K562 (cell line): ENCODE data around the gene SYT8. TPM values are rescaled to one million over a fixed set of nuclear protein-coding genes. Genes with fewer than 3 reads are reported as not detected.

Experiments
- ATAC-seq: fragments of 200-7000 bp; cut with Tn5 transposase; 3 replicates; pipeline ENCODE4 v1.9.1; 2020; ENCODE audit warnings: moderate library complexity
- BruUV-seq: library from RNA; stranded (reverse); fragments of 400-500 nt; replicated peaks from 2 replicates; lab custom pipeline; 2021; lab: Mats Ljungman, UMichigan
- CTCF ChIA-PET: fragments of 300-600 bp; formaldehyde crosslinking; extraction: SDS; loops from one replicate; lab custom pipeline; 2021; ENCODE audit warnings: low intra/inter-chr PET ratio; lab: Yijun Ruan, JAX
- POLR2A ChIA-PET: fragments of 300-600, 350-650 bp; sonication (Branson Sonifier 250); formaldehyde crosslinking; extraction: SDS; loops from one replicate; lab custom pipeline; 2021; ENCODE audit warnings: antibody characterized with exemption, inconsistent platforms; lab: Yijun Ruan, JAX
- DNase-seq, 4 experiments: peaks; one replicate each; pipeline versions ENCODE4 v3.0.0 to v3.0.0-alpha.2; 2011 to 2018; ENCODE audit warnings: low spot score in 3 of 4, mixed read lengths in 3 of 4; ENCODE audit errors: extremely low read depth in 1 of 4
- FAIRE-seq: peaks from 2 replicates; lab custom pipeline; 2011; peaks lifted over from hg19 to GRCh38; lab: Jason Lieb, UNC
- H2AFZ ChIP-seq: 2 replicates; pipeline ENCODE4 v1.6.0; 2011; ENCODE audit warnings: low read depth, low read length, control low read depth, inconsistent platforms
- H3K27ac ChIP-seq: fragments of 200-600 bp; 3 replicates; pipeline ENCODE4 v1.8.0; 2011; ENCODE audit warnings: low read depth, mild to moderate bottlenecking, control low read depth, inconsistent platforms, low read length, moderate library complexity, mixed read lengths; ENCODE audit errors: extremely low read depth
- H3K27me3 ChIP-seq, 2 experiments: fragments of 300-600 bp in 1 of 2; 2 replicates in 1 of 2; 3 replicates in 1 of 2; pipeline versions ENCODE4 v1.6.0 to v1.8.0; 2011; ENCODE audit warnings: inconsistent platforms in 2 of 2, low read length in 2 of 2, mild to moderate bottlenecking in 1 of 2, mixed read lengths in 1 of 2, moderate library complexity in 1 of 2; ENCODE audit not compliant: control insufficient read depth in 2 of 2, insufficient read depth in 2 of 2
- H3K36me3 ChIP-seq: fragments of 300-600 bp; 3 replicates; pipeline ENCODE4 v1.8.0; 2011; ENCODE audit warnings: mild to moderate bottlenecking, low read length, inconsistent platforms; ENCODE audit not compliant: control insufficient read depth, insufficient read depth
- H3K4me1 ChIP-seq, 2 experiments: fragments of 200-600 bp in 1 of 2; replicated peaks in 1 of 2; 2 replicates in 1 of 2; 3 replicates in 1 of 2; pipeline versions ENCODE4 v1.5.1 to v1.8.0; 2011; ENCODE audit warnings: inconsistent platforms in 2 of 2, low read length in 2 of 2, mild to moderate bottlenecking in 1 of 2, mixed read lengths in 1 of 2, moderate library complexity in 1 of 2; ENCODE audit not compliant: control insufficient read depth in 2 of 2, insufficient read depth in 2 of 2
- H3K4me2 ChIP-seq: 2 replicates; pipeline ENCODE4 v1.6.1; 2011; ENCODE audit warnings: low read length, control low read depth, inconsistent platforms, mixed read lengths; ENCODE audit not compliant: insufficient read depth
- H3K4me3 ChIP-seq: fragments of 200-600 bp; sonication (generic), shearing (Covaris generic); 2 replicates; pipeline ENCODE4 v1.5.1; 2016; ENCODE audit warnings: control low read depth, inconsistent platforms
- H3K79me2 ChIP-seq: fragments of 200-600 bp; 3 replicates; pipeline ENCODE4 v1.8.0; 2011; ENCODE audit warnings: low read length, inconsistent platforms; ENCODE audit not compliant: control insufficient read depth, insufficient read depth
- H3K9ac ChIP-seq, 2 experiments: 2 replicates each; pipeline versions ENCODE4 v1.6.0 to v1.6.1; 2011; ENCODE audit warnings: low read depth in 2 of 2, low read length in 2 of 2, control low read depth in 1 of 2, inconsistent platforms in 1 of 2, mild to moderate bottlenecking in 1 of 2, mixed read lengths in 1 of 2; ENCODE audit not compliant: insufficient read depth in 1 of 2
- H3K9me1 ChIP-seq: one replicate; pipeline ENCODE4 v1.6.0; 2011; ENCODE audit warnings: inconsistent platforms, mild to moderate bottlenecking, low read length, moderate library complexity; ENCODE audit not compliant: control insufficient read depth, insufficient read depth
- H3K9me3 ChIP-seq: replicated peaks from 2 replicates; pipeline ENCODE4 v1.5.1; 2011; ENCODE audit warnings: low read depth, low read length, inconsistent platforms; ENCODE audit not compliant: control insufficient read depth, insufficient read depth
- H4K20me1 ChIP-seq: replicated peaks from 2 replicates; pipeline ENCODE4 v1.6.1; 2011; ENCODE audit warnings: low read length, inconsistent platforms, mixed read lengths; ENCODE audit not compliant: control insufficient read depth, insufficient read depth
- CREM ChIP-seq: IDR thresholded peaks from 2 replicates; pipeline ENCODE4 v1.6.1; 2014; ENCODE audit warnings: antibody characterized with exemption, low read depth
- MTA1 ChIP-seq: fragments of 450-650 bp; IDR thresholded peaks from 2 replicates; pipeline ENCODE4 v1.6.1; 2017; ENCODE audit warnings: borderline replicate concordance
- RAD21 ChIP-seq, 2 experiments: fragments of 250-450 bp in 1 of 2; fragments of 450-650 bp in 1 of 2; sonication (Bioruptor Pico) in 1 of 2; formaldehyde crosslinking in 1 of 2; IDR thresholded peaks in 1 of 2; conservative IDR thresholded peaks in 1 of 2; 2 replicates each; pipeline versions ENCODE4 v1.4.0 to v1.8.0; 2020 to 2022; ENCODE audit warnings: mild to moderate bottlenecking in 2 of 2, moderate library complexity in 1 of 2
- REST ChIP-seq, 2 experiments: fragments of 450-650 bp; formaldehyde crosslinking in 1 of 2; IDR thresholded peaks; 2 replicates each; pipeline versions ENCODE4 v1.4.0 to v1.6.1; 2014 to 2020; ENCODE audit warnings: mild to moderate bottlenecking in 2 of 2, borderline replicate concordance in 1 of 2, low read depth in 1 of 2
- SMC3 ChIP-seq: conservative IDR thresholded peaks from 2 replicates; pipeline ENCODE4 v1.6.1; 2011; ENCODE audit warnings: low read depth, low read length, improper control_type of control experiment; ENCODE audit not compliant: insufficient read depth
- STAG1 ChIP-seq: sonication (generic); formaldehyde crosslinking; IDR thresholded peaks from 2 replicates; pipeline ENCODE4 v1.5.0; 2020; ENCODE audit warnings: missing genetic modification reagents, borderline replicate concordance
- WGBS: fragments of 100-300 bp; shearing (Covaris generic); methylation state at CpG from one replicate; pipeline ENCODE4 v1.1.6; 2016; ENCODE audit warnings: low coverage, mixed read lengths; ENCODE audit not compliant: insufficient coverage; ENCODE audit errors: missing lambda C conversion rate; 5-methylcytosine and 5-hydroxymethylcytosine counted together
- in situ Hi-C: fragments of 300-500 bp; cut with MboI; formaldehyde crosslinking; loops from 4 replicates; pipeline ENCODE4 v1.15.0; 2018; ENCODE audit warnings: inconsistent platforms, mixed read lengths
- intact Hi-C: fragments of 100-400 bp; cut with micrococcal nuclease; formaldehyde crosslinking; loops from 2 replicates; pipeline ENCODE4 v1.14.2; 2022
- polyA plus RNA-seq, 8 experiments: library from polyadenylated mRNA; depleted of rRNA in 4 of 8; stranded (reverse) in 5 of 8; unstranded in 3 of 8; fragments of >200 nt; fragmentation: Nextera tagmentation in 2 of 8; fragmentation: Illumina TruSeq in 1 of 8; extraction: Ambion mirVana in 2 of 8; extraction: Trizol in 1 of 8; gene quantifications; 2 replicates each; pipeline versions ENCODE4 v1.2.1 to v1.2.3, GENCODE V29; 2011 to 2014; ENCODE audit warnings: inconsistent platforms in 1 of 8, missing spikeins in 1 of 8
- total RNA-seq, 7 experiments: library from RNA; depleted of rRNA in 6 of 7; stranded (reverse); fragments of >200 nt in 6 of 7; fragmentation: Illumina TruSeq in 2 of 7; extraction: Trizol in 2 of 7; gene quantifications; 2 replicates each; pipeline versions ENCODE4 v1.2.1 to v1.2.3, GENCODE V29; 2011 to 2021; ENCODE audit warnings: low replicate concordance in 1 of 7
- TF ChIP-seq, protein P1 (sequence below), 3 experiments: IDR thresholded peaks in 2 of 3; conservative IDR thresholded peaks in 1 of 3; 2 replicates each; pipeline ENCODE4 v1.5.1; 2011 to 2012; ENCODE audit warnings: low read length in 3 of 3, mild to moderate bottlenecking in 3 of 3, control low read depth in 2 of 3, improper control_type of control experiment in 1 of 3, inconsistent platforms in 1 of 3, low read depth in 1 of 3, mixed read lengths in 1 of 3, moderate library complexity in 1 of 3; ENCODE audit not compliant: insufficient read depth in 2 of 3

The SYT8 gene
- total and polyA plus RNA-seq, 9 of the 15 experiments (the other 6 are each of a cell fraction or from before 2014, with no cell fraction given) = not detected

- no peak overlapping the region for H3K4me3 ChIP-seq
- intact Hi-C loops (loop anchor here (5.0 kb wide), 1 partner anchor 187 kb away; no protein-coding TSS in a partner anchor), in situ Hi-C loops (loop anchor here (10.0 kb wide), 1 partner anchor 125 kb away; no protein-coding TSS in a partner anchor)
- 18% methylated on average over 7 of the region's 13 CpGs for WGBS
- 0 out of 2 replicates have a peak, but pooled peaks cover 3% of the 10 kb centered on the region for H4K20me1 ChIP-seq
- ChIA-PET POLR2A (interaction anchor here (0.5 kb wide), 1 partner anchor 272 kb away, joined by 5 read pairs; no protein-coding TSS in a partner anchor), CTCF (interaction anchor here (0.6 to 6.5 kb wide), 3 partner anchors 77 to 364 kb away, joined by 3 to 93 read pairs (median 3); partner anchors contain the start of gene H19)
- no peak overlapping the region for H3K27ac ChIP-seq
- H3K9ac ChIP-seq = no peak overlapping the region
- ATAC-seq (peak; percentile 12; the same call in 2 of the 3 replicates), DNase-seq (peak in 2 of 4 experiments; percentile 39 to 46), FAIRE-seq (no peak)
- peaks cover 0 to 45% of the 10 kb centered on the region in 2 experiments; a peak in 2 of 5 replicates for H3K4me1 ChIP-seq
- BruUV-seq = no TSS peak
- H3K4me2 ChIP-seq = no peak overlapping the region
- no peaks in the 10 kb centered on the region for H3K9me3 ChIP-seq
- H3K27me3 ChIP-seq = peaks cover 3 to 54% of the 10 kb centered on the region in 2 experiments; a peak in 3 of 5 replicates
- H3K36me3 ChIP-seq = no peaks in the 10 kb centered on the region
- H3K9me1 ChIP-seq = no peaks in the 10 kb centered on the region
- peak in 1 of 2 experiments; percentile 57; a peak in 2 of 4 replicates for TF ChIP-seq RAD21 (CRISPR knock-in tag; conservative IDR thresholded peaks at IDR 0.05 in 1 of 2, IDR thresholded peaks at IDR 0.05 in 1 of 2)
- TF ChIP-seq, protein P1, sequence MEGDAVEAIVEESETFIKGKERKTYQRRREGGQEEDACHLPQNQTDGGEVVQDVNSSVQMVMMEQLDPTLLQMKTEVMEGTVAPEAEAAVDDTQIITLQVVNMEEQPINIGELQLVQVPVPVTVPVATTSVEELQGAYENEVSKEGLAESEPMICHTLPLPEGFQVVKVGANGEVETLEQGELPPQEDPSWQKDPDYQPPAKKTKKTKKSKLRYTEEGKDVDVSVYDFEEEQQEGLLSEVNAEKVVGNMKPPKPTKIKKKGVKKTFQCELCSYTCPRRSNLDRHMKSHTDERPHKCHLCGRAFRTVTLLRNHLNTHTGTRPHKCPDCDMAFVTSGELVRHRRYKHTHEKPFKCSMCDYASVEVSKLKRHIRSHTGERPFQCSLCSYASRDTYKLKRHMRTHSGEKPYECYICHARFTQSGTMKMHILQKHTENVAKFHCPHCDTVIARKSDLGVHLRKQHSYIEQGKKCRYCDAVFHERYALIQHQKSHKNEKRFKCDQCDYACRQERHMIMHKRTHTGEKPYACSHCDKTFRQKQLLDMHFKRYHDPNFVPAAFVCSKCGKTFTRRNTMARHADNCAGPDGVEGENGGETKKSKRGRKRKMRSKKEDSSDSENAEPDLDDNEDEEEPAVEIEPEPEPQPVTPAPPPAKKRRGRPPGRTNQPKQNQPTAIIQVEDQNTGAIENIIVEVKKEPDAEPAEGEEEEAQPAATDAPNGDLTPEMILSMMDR (IDR thresholded peaks at IDR 0.05 in 2 of 3, conservative IDR thresholded peaks at IDR 0.05 in 1 of 3; ENCODE audit: insufficient read depth in 2 of 3, low read depth in 1 of 3, low read length in 3 of 3) = peak; percentile 46 to 52 (median 49); a peak in 5 of 6 replicates
- peak; percentile 29; the same call in 1 of the 2 replicates for TF ChIP-seq STAG1 (CRISPR knock-in tag)
- TF ChIP-seq CREM = no peak
- peak; percentile 62 for TF ChIP-seq SMC3
- TF ChIP-seq MTA1 = no peak
- peak; percentile 33; the same call in 1 of the 2 replicates for TF ChIP-seq REST (IDR thresholded peaks at IDR 0.05; ENCODE audit: borderline replicate concordance)
- TF ChIP-seq REST (CRISPR knock-in tag; IDR thresholded peaks at IDR 0.05; ENCODE audit: low read depth) = no peak
- no peak overlapping the region for H2AFZ ChIP-seq
- no peaks in the 10 kb centered on the region for H3K79me2 ChIP-seq
These were observed 44.7 kb downstream of the SYT8 start for GRCh38 chr11:1879342-1879940.
